ENCODE results near the gene USP24. TPM values are rescaled to one million over a fixed set of nuclear protein-coding genes. Genes with fewer than 3 reads are reported as not detected.

The USP24 gene
- polyA plus RNA-seq, 1 donor = 70.2 TPM

DNA sequence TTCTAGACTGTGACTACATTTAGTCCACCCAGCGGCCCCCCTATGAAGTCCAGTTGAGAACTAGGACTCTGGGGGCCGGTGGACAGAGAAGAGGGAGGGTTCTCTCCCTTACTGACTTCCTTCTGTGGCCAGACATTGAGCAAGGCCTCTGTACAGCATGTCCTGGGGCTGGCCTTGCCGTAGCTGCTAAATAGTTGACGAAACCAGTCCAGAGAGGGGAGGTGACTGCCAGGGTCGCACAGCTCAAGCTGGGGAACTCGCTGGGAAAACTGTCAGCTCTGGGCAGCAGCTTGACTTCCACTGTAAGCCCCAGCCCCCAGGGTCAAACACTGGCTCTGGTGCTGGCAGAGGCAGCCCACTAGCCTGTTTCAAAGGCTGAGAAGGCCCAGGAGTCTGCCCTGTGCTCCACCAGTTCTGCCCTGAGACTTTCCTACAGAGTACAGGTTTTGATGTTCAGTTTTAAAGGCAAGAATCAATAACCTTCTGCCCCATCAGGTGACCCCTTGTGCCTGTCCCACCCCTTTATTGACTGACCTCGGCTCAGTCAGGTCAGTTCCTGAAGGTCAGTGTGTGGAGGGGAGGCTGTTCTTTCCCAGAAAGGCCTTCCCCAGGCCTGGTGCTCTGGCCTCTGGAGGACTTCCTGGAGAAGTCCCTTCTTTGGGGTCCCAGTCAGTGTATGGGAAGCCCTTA is 161.8 kb downstream of the USP24 start:
- no peak for DNase-seq

- DNase-seq = no peak
Measured at GRCh38 chr1:55052221-55053142, 162.7 kb downstream of the USP24 start.

DNA sequence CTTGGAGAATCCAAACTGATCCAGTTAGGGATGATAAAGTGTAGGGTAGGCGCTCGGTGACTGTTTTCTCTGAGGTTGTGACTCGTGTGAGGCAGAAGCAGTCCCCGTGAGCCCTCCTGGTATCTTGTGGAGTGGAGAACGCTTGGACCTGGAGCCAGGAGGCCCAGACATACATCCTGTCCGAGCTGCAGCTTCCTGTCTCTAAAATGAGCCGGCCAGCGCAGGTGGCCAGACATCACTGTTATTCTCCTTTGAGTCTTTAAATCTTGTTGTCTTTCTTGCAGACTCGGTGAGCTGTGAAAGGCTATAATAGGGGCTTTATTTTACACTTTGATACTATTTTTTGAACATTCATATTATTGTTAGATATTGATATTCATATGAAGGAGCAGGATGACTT is 163.5 kb downstream of the USP24 start:
- no peak for DNase-seq

- no peak for DNase-seq
Measured at GRCh38 chr1:55051169-55051568, 164.0 kb downstream of the USP24 start.

- no peak for DNase-seq
Measured at GRCh38 chr1:55050283-55050682, 164.9 kb downstream of the USP24 start.

GRCh38 chr1:55049914-55050278 is 165.3 kb downstream of the USP24 start:
- no peak for DNase-seq

DNA sequence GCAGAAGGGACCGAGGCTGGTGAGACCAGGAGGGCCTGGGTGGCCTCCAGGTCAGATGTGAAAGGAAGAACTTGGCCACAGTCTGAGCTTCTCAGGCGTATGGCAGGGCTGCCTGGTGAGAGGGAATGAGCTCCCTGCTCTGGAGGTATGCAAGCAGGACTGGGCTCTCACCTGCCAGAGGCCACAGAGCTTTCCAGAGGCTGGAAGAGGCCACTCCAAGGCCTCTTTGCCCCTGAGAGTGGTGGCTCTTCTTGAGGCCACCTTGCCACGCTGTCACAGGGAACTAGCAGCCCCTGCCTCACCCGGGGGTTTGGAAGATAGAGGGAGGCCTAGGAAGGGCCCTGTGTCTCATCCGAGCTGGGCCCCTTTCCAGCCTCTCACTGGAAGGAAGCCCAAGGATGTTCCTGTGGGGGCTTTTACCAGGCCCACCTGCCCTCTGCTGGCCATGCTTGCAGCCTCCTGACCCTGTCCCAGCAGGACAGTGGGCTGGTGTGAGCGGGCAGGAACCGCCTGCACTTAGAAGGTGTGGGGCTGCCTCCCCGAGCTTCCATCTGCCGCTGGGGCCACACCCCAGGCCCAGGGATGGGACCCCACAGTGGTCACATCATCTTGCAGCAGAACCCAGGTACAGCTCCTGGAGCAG is 165.8 kb downstream of the USP24 start:
- DNase-seq = no peak

DNA sequence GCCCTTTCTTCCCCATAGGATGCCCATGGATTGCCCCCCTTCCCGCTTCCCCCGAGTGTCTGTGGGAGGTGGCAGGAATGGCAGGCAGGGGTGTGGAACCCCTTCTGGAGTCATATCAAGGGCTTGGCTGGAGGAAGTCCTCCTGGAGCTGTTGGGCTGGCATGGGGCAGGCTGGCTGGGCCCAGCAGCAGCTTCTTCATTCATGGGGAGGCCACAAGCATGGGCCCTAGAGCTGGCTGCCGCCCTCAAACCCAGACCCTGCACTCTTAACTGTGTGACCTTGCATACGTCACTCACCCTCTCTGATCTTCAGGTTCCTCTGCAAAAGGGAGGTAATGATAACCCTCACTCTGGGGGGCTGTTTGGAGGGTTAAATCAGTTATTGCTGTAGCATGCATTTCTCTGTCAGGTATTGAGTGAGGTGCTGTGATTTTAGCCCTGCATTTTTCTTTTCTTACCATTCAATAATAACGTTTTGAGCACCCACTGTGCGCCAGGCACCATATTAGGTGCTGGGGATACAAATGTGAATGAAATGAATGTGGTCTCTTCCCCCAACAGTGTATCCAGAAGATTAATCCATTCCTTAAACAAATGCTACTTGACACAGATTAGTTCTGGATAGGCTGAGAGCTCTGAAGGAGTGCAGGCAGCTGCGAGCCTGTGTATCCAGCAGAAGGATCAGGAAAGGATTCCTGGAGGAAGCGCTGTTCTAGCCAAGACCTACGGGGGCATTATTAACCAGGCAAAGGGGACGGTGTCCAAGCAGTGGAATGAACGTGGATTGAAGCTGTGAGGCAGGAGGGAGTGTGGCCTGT is 166.5 kb downstream of the USP24 start:
- no peak for DNase-seq

- DNase-seq = no peak
Measured at GRCh38 chr1:55047611-55048010, 167.6 kb downstream of the USP24 start.

- no peak for DNase-seq
Measured at GRCh38 chr1:55046871-55047270, 168.3 kb downstream of the USP24 start.

DNA sequence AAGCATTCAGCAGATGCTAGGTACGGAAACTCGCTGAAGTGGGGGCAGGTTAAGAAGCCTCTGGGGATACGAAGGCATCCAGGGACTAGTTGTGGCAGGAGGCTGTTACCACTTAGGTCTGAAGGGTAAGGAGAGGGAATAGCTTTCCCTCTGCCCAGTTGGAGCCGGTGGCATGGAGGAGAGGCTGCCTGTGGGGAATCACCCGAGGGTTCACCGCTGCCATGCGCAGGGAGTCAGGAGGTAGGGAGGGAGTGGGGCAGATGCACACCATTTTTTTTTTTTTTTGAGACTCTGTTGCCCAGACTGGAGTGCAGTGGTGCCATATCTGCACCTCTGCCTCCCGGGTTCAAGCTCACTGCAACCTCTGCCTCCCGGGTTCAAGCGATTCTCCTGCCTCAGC is 169.7 kb downstream of the USP24 start:
- no peak for DNase-seq

DNA sequence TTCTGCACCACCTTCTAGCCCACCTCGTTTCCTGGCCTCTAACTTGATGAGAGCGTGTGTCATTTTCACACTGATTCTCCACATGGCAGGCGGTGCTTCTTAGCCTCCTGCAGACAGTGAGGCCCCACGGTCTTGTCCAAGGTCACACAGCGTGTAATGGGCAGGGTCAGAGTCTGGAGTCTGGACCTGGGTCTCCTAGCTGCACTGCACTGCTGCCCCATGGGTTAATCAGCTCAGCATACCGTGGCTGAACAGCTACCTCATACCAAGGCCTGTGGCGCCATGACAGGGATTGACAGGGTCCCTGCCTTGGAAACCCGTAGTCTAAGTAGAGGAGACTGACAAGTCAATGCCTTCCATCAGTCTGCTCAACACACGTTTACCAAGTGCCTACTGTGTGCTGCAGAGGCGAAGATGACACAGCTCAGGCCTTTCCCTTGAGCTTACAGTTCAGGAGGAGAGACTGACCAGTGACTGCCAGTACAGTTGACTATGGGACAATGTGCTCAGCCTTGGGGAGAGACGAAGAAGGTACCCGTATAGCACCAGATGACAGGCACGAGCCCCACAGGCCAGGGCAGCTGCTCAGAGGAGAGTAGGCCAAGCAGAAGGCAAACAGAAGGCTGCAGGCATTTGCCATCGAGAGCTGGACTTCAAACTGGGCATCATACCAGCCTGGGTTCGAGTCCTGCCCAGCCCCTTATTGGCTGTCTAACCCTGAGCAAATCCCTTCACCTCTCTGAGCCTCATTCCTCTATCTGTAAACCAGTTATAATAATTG is 170.4 kb downstream of the USP24 start:
- DNase-seq = no peak

- no peak for DNase-seq
Measured at GRCh38 chr1:55043726-55044125, 171.4 kb downstream of the USP24 start.

DNA sequence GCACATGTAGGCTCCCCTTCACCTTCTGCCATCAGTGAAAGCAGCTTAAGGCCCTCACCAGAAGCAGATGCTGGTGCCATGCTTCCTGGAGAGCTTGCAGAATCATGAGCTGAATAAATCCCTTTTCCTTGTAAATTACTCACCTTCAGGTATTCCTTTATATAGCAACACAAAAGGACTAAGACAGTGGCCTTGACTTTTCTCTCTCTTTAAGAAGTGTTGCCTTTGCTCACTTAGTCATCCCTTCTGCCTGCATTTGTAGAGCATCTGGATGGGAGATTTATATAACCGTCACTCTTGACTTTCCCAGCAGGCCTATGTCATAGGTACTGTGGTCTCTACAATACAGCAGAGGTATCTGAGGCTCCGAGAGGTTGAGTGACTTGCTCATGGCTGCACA is 172.2 kb downstream of the USP24 start:
- DNase-seq = no peak

DNA sequence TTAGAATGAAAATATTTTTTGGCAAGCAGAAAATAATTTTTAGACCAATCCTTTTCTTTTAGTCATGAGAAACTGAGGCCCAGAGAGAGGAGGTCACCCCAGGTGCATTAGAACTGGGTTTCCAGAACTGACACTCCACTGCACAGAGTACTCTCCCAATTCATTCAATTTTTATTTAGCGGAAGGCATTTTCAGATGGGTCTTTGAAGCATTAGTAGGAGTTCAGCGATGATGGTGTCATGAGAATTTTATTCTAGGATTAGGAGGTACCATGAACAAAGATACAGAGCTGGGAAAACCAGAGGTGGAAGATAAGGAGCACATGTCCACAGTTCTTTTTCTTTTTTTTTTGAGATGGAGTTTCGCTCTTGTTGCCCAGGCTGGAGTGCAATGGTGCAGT is 173.6 kb downstream of the USP24 start:
- no peak for DNase-seq

DNA sequence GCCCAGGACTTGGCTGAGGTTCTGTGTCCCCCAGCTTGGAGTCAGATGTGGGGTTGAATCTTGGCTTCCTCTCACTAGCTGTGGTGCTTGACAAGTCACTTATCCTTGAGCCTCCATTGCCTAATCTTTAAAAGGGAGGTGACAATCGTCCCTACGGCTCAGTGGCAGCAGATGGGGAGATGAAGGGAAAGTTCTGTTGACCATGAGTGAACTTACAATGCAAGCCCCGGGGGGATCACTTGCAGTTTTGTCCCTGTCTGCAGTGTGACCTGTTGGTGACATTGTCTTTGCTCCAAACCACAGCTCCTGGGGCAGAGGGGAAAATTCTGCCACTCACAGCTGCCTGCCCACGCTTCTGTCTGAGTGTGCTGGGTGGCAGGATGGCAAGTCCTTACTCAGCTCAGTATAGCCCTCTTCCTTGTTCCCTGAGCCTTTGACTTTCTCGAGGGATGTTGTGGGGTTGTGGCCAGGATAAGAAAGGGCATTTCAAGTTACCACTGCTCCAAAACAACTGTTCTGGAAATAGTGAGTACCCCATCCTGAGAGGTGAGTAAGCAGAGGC is 174.2 kb downstream of the USP24 start:
- no peak for DNase-seq

- DNase-seq = no peak
Measured at GRCh38 chr1:55040083-55040932, 174.9 kb downstream of the USP24 start.

DNA sequence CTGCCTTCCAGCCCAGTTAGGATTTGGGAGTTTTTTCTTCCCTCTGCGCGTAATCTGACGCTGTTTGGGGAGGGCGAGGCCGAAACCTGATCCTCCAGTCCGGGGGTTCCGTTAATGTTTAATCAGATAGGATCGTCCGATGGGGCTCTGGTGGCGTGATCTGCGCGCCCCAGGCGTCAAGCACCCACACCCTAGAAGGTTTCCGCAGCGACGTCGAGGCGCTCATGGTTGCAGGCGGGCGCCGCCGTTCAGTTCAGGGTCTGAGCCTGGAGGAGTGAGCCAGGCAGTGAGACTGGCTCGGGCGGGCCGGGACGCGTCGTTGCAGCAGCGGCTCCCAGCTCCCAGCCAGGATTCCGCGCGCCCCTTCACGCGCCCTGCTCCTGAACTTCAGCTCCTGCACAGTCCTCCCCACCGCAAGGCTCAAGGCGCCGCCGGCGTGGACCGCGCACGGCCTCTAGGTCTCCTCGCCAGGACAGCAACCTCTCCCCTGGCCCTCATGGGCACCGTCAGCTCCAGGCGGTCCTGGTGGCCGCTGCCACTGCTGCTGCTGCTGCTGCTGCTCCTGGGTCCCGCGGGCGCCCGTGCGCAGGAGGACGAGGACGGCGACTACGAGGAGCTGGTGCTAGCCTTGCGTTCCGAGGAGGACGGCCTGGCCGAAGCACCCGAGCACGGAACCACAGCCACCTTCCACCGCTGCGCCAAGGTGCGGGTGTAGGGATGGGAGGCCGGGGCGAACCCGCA is 175.7 kb downstream of the USP24 start, which contains the start of gene PCSK9:
PCSK9 (plus strand) TSS at position 207 of the 741 bp plus-strand sequence; CDS start at position 497, 290 bp downstream.
- peak; percentile 50 for DNase-seq

DNA sequence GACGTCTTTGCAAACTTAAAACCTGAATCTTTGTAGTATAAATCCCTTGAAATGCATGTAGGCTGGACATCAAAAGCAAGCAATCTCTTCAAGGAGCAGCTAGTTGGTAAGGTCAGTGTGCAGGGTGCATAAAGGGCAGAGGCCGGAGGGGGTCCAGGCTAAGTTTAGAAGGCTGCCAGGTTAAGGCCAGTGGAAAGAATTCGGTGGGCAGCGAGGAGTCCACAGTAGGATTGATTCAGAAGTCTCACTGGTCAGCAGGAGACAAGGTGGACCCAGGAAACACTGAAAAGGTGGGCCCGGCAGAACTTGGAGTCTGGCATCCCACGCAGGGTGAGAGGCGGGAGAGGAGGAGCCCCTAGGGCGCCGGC is 176.2 kb downstream of the USP24 start:
- no peak for DNase-seq
